Nephron progenitor cell (in vitro differentiated cells): ENCODE measurements around the gene FIS1.

Experiments used
- DNase-seq: peaks from one replicate; pipeline ENCODE4 v3.0.0; 2021
- H3K27ac Mint-ChIP-seq: 2 replicates; pipeline ENCODE4 v1.8.0; 2021; ENCODE audit warnings: mild to moderate bottlenecking, moderate library complexity, mixed read lengths
- H3K27me3 Mint-ChIP-seq: 2 replicates; pipeline ENCODE4 v1.8.0; 2021; ENCODE audit warnings: mild to moderate bottlenecking, low read depth, mixed read lengths; ENCODE audit not compliant: poor library complexity
- H3K36me3 Mint-ChIP-seq: 2 replicates; pipeline ENCODE4 v1.8.0; 2021; ENCODE audit warnings: low read depth, mixed read lengths
- H3K4me1 Mint-ChIP-seq: 2 replicates; pipeline ENCODE4 v1.8.0; 2021; ENCODE audit warnings: mixed read lengths
- H3K4me3 Mint-ChIP-seq: 2 replicates; pipeline ENCODE4 v1.8.0; 2021; ENCODE audit warnings: mild to moderate bottlenecking, moderate library complexity, mixed read lengths
- H3K9me3 Mint-ChIP-seq: 2 replicates; pipeline ENCODE4 v1.8.0; 2021; ENCODE audit warnings: mild to moderate bottlenecking, moderate library complexity, mixed read lengths
- TF ChIP-seq, protein P1 (sequence below): fragments of 200-600 bp; sonication (generic); IDR thresholded peaks from 2 replicates; pipeline ENCODE4 v1.5.0; 2021; ENCODE audit warnings: antibody characterized with exemption

Gene FIS1

DNA sequence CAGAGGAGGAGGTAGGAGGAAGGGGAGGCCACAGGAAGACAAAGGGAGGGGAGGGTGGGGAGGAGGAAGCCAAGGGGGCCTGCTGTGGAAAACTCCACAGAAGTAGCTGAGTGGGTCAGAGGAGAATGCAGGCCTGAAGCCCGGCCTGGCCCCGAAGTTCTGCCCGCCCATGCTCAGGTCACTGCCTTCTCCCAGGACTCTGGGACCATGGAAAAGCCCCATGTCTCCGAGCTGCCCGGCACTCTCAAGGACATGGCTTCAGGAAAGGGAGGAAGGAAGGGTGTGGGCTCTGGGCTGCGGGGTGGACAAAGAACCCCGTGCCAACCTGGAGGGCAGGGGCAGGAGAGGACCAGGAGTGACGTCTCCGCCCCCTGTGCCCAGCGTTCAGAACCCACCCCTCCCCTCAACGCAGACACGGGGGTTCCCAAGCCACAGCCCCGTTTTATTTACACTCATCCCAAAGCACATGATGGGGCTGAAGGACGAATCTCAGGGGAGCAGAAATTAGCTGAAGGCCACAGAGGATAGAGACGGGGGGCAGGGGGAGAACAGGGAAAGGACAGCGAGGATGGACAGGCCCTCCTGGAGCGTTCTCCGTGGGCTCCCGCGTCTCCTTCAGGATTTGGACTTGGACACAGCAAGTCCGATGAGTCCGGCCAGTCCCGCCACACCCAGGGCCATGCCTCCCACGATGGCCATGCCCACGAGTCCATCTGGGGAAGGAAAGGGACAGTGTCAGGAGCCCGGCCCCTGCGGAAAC, 5.5 kb downstream of the FIS1 start:
- H3K4me3 Mint-ChIP-seq = no peak overlapping the region
- H3K4me1 Mint-ChIP-seq = peaks cover 24% of the 10 kb centered on the region
- TF ChIP-seq, protein P1, sequence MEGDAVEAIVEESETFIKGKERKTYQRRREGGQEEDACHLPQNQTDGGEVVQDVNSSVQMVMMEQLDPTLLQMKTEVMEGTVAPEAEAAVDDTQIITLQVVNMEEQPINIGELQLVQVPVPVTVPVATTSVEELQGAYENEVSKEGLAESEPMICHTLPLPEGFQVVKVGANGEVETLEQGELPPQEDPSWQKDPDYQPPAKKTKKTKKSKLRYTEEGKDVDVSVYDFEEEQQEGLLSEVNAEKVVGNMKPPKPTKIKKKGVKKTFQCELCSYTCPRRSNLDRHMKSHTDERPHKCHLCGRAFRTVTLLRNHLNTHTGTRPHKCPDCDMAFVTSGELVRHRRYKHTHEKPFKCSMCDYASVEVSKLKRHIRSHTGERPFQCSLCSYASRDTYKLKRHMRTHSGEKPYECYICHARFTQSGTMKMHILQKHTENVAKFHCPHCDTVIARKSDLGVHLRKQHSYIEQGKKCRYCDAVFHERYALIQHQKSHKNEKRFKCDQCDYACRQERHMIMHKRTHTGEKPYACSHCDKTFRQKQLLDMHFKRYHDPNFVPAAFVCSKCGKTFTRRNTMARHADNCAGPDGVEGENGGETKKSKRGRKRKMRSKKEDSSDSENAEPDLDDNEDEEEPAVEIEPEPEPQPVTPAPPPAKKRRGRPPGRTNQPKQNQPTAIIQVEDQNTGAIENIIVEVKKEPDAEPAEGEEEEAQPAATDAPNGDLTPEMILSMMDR = no peak

DNA sequence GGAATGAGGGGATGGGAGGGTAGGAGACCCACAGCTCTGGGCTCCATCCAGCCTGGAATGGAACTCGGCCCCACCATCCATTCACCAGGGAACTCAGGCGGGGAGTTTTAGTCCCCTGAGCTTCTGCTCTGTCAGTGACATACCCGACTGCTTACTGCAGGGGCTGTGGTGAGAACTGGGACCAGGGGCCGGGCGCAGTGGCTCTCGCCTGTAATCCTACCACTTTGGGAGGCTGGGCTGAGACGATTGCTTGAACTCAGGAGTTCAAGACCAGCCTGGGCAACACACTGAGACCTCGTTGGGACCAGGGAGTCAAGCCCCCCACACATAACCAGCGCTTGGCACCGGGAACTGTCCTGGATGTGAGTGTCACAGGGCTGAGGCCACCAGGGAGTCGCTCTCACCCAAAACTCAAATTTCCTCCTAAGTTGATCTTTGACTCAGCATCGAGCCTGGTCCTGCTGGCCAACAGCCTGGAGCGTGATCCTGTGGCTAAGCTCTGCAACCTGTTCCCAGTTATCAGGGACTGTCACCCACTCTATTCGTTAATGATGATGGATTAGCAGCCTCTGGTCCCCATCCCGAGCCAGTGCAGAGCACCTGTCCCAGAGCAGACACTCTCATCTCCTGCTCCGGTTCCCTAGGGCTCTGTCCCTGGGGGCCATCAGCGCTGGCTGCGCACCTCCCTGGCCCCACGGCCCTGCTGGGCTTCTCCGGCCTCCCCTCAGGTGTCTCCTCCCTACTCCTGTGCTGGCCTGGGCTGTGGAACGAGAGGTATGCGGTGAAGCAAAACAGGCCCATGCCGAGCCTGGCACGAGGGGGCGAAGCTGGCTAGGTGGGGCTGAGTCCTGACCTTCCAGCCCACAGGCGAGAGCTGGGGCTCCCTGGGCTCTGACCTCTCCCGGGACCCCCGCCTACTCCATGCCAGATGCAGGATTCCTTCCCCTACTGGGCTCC, 6.4 kb downstream of the FIS1 start:
- TF ChIP-seq, protein P1 = no peak
- Mint-ChIP-seq H3K27ac (peak overlapping the region; percentile 89), H3K9me3 (no peaks in the 10 kb centered on the region), H3K4me3 (no peak overlapping the region), H3K27me3 (no peaks in the 10 kb centered on the region), H3K36me3 (no peaks in the 10 kb centered on the region), H3K4me1 (peaks cover 16% of the 10 kb centered on the region)
- no peak for DNase-seq

More for the DNA sequence above, 5.5 kb downstream of the FIS1 start:
- no peaks in the 10 kb centered on the region for H3K27me3 Mint-ChIP-seq
- no peaks in the 10 kb centered on the region for H3K9me3 Mint-ChIP-seq
- DNase-seq = no peak
- H3K36me3 Mint-ChIP-seq = no peaks in the 10 kb centered on the region
- no peak overlapping the region for H3K27ac Mint-ChIP-seq

DNA sequence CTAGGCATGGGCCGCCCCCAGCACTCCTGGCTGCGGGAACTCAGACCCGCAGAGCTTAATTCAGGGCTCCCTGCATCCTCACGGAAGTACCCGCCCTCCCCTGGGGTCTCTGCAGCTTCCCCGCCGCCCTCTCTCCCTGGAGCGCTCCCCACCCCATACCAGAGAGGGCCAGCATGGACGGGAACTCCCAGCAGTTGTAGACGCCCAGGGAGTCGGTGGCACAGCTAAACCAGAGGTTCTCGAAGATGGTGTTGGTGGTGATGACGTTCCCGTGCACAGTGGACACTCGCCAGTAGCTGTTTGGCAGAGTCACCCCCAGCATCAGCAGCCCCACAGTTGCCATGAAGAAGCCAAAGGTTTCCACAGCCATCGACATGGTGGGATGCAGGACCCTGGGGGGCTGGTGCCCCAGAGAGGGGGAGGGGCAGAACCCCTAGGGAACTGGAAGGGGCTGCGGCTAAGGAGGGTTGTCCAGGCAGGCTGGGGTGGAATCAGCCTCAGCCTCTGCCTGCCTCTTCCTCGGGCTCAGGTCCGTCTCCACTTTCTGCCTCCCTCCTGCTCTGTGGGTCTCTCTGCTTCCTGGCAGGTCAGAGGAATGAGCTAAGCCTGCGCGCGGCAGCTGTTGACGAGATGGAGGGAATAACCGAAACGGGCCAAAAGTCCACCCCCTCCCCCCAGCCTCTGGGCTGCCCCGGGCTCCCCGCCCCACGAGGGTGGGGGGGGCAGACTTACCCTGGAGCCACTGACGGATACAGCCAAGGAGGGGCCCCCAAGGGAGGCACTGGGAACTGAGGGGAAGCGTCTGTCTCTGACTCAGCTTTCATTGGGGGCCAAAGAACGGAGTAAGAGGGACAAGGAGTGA, 7.4 kb downstream of the FIS1 start, which contains the start of gene CLDN15:
TSS of gene CLDN15 (minus strand) at position 597 of the 862 bp plus-strand sequence. CDS start at position 376, 221 bp downstream.
- DNase-seq = no peak
- no peaks in the 10 kb centered on the region for H3K9me3 Mint-ChIP-seq

DNA sequence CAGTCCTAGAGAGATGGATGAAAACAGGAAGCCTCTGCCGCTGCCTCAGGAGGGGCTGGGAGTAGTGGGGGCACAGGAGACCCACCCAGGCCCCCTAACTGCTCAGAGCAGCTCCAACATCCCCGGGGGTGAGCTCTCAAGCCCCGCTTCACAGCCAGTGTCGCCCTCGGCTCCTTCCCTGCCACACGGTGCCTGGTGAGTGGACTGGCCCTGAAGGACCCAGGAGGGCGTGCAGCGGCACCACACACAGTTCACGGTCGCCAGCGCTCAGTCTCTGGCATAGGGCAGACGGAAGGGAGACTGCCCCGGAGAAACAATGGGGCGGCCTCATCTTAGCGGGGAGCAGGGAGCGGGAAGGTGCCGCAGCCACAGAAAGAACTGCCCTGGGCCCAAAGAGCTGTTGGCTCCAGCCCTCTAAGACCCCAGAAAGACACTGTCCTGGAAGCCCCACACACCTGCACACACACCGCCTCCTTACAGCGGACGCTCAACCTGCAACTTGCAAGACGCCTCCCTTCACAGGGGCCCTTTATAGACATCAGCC, 8.5 kb downstream of the FIS1 start:
- H3K9me3 Mint-ChIP-seq = no peaks in the 10 kb centered on the region
- peaks cover 27% of the 10 kb centered on the region for H3K4me1 Mint-ChIP-seq
- no peak overlapping the region for H3K4me3 Mint-ChIP-seq
- H3K27ac Mint-ChIP-seq = peak overlapping the region; percentile 66
- TF ChIP-seq, protein P1 = no peak
- DNase-seq = no peak
- H3K36me3 Mint-ChIP-seq = no peaks in the 10 kb centered on the region
- H3K27me3 Mint-ChIP-seq = peaks cover 11% of the 10 kb centered on the region

More for the DNA sequence above, 7.4 kb downstream of the FIS1 start, which contains the start of gene CLDN15:
- Mint-ChIP-seq H3K4me3 (no peak within 1 kb of the TSS), H3K36me3 (no peaks in the 10 kb centered on the region), H3K27me3 (peaks cover 4% of the 10 kb centered on the region), H3K27ac (peak within 1 kb of the TSS; percentile 89), H3K4me1 (peaks cover 18% of the 10 kb centered on the region)
- TF ChIP-seq, protein P1 = no peak

DNA sequence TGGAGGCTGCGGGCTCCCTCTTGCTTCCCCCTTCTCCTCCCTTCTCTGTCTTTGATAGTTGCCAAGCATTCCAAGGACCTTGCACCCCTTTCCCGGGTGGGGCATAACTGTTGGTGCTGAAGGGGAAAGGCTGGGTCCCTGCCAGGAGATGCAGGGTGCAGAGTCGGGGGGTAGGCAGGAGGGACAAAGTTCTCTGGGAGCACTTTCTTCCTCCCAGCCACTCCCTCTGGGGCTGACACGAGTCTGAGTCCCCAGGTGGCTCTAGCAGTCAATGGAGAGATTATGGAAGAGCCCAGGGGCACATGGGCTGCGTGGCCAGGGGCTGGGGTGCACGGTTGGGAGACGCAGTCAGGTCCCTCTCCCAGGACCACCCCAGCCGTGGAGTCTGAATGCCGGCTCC, 9.4 kb downstream of the FIS1 start:
- no peaks in the 10 kb centered on the region for H3K9me3 Mint-ChIP-seq
- no peak for DNase-seq
- peaks cover 11% of the 10 kb centered on the region for H3K27me3 Mint-ChIP-seq
- TF ChIP-seq, protein P1 = no peak
- peaks cover 30% of the 10 kb centered on the region for H3K4me1 Mint-ChIP-seq
- H3K27ac Mint-ChIP-seq = no peak overlapping the region
- no peak overlapping the region for H3K4me3 Mint-ChIP-seq
- no peaks in the 10 kb centered on the region for H3K36me3 Mint-ChIP-seq
